Putamen (tissue), 1 donor: ENCODE results near the gene FBXO38.
A peak's percentile ranks its signal among the peaks of the same experiment; 100 is the strongest.

ENCODE experiments used
- DNase-seq: peaks from one replicate; pipeline ENCODE4 v3.0.0-alpha.2; 2016; ENCODE audit warnings: low spot score

FBXO38 gene

GRCh38 chr5:148383564-148384379 lies at the start of gene FBXO38:
FBXO38 (plus strand) TSS chr5:148383958; CDS start chr5:148394777, 10,819 bp downstream.
- DNase-seq, result peak; percentile 96

GRCh38 chr5:148335259-148335658 lies 48.5 kb upstream of the FBXO38 start, which contains the start of gene SPINK9:
SPINK9 (plus strand) TSS chr5:148335559; CDS start chr5:148335614, 55 bp downstream.
- no peak for DNase-seq

GRCh38 chr5:148336704-148337435 lies 46.9 kb upstream of the FBXO38 start:
- no peak for DNase-seq

GRCh38 chr5:148342371-148343045 lies 41.2 kb upstream of the FBXO38 start:
- DNase-seq, result no peak

- DNase-seq, result no peak
Measured at GRCh38 chr5:148343046-148343407, 40.7 kb upstream of the FBXO38 start.

- no peak for DNase-seq
Measured at GRCh38 chr5:148343603-148344487, 39.9 kb upstream of the FBXO38 start.

- DNase-seq, result no peak
Measured at GRCh38 chr5:148347706-148348105, 36.1 kb upstream of the FBXO38 start.

GRCh38 chr5:148352696-148353095 lies 31.1 kb upstream of the FBXO38 start:
- DNase-seq, result no peak

- DNase-seq, result no peak
Measured at GRCh38 chr5:148353634-148354033, 30.1 kb upstream of the FBXO38 start.

- no peak for DNase-seq
Measured at GRCh38 chr5:148364343-148364742, 19.4 kb upstream of the FBXO38 start.

GRCh38 chr5:148368299-148368698 lies 15.5 kb upstream of the FBXO38 start:
- DNase-seq, result no peak

GRCh38 chr5:148372166-148372725 lies 11.5 kb upstream of the FBXO38 start:
- no peak for DNase-seq

- DNase-seq, result no peak
Measured at GRCh38 chr5:148372893-148373292, 10.9 kb upstream of the FBXO38 start.

GRCh38 chr5:148374690-148375360 lies 8.9 kb upstream of the FBXO38 start:
- peak; percentile 32 for DNase-seq

GRCh38 chr5:148376198-148376597 lies 7.6 kb upstream of the FBXO38 start:
- DNase-seq, result no peak

GRCh38 chr5:148378670-148379069 lies 5.1 kb upstream of the FBXO38 start:
- no peak for DNase-seq

- no peak for DNase-seq
Measured at GRCh38 chr5:148379340-148379739, 4.4 kb upstream of the FBXO38 start.

GRCh38 chr5:148381906-148382305 lies 1.9 kb upstream of the FBXO38 start:
- no peak for DNase-seq

GRCh38 chr5:148382961-148383360 lies 797 bp upstream of the FBXO38 start:
- peak; percentile 9 for DNase-seq

GRCh38 chr5:148384380-148384737 lies 601 bp downstream of the FBXO38 start:
- peak; percentile 3 for DNase-seq

- DNase-seq, result no peak
Measured at GRCh38 chr5:148385094-148385493, 1.3 kb downstream of the FBXO38 start.
